ENCODE measurements around the gene PCSK5.

Gene PCSK5

GRCh38 chr9:76137931-76138330 is 247.5 kb downstream of the PCSK5 start:
- DNase-seq (ENCODE audit: low read depth in 2 of 2) = no peak

- DNase-seq (ENCODE audit: low read depth in 2 of 2) = no peak
These were observed 247.9 kb downstream of the PCSK5 start for GRCh38 chr9:76138360-76138759.

GRCh38 chr9:76143834-76144233 is 253.4 kb downstream of the PCSK5 start:
- DNase-seq (ENCODE audit: low read depth in 2 of 2) = no peak

GRCh38 chr9:76150013-76150412 is 259.5 kb downstream of the PCSK5 start:
- no peak for DNase-seq (ENCODE audit: low read depth in 2 of 2)

GRCh38 chr9:76151267-76151666 is 260.8 kb downstream of the PCSK5 start:
- no peak for DNase-seq (ENCODE audit: low read depth in 2 of 2)

GRCh38 chr9:76153339-76153738 is 262.9 kb downstream of the PCSK5 start:
- no peak for DNase-seq (ENCODE audit: low read depth in 2 of 2)

- no peak for DNase-seq (ENCODE audit: low read depth in 2 of 2)
These were observed 263.6 kb downstream of the PCSK5 start for GRCh38 chr9:76153902-76154629.

- no peak for DNase-seq (ENCODE audit: low read depth in 2 of 2)
These were observed 264.9 kb downstream of the PCSK5 start for GRCh38 chr9:76155361-76155760.

GRCh38 chr9:76158713-76159112 is 268.2 kb downstream of the PCSK5 start:
- DNase-seq (ENCODE audit: low read depth in 2 of 2) = no peak

- DNase-seq (ENCODE audit: low read depth in 2 of 2) = no peak
These were observed 268.9 kb downstream of the PCSK5 start for GRCh38 chr9:76159293-76159926.

GRCh38 chr9:76161106-76161505 is 270.6 kb downstream of the PCSK5 start:
- no peak for DNase-seq (ENCODE audit: low read depth in 2 of 2)

- no peak for DNase-seq (ENCODE audit: low read depth in 2 of 2)
These were observed 271.1 kb downstream of the PCSK5 start for GRCh38 chr9:76161541-76161940.

GRCh38 chr9:76162086-76162730 is 271.7 kb downstream of the PCSK5 start:
- DNase-seq (ENCODE audit: low read depth in 2 of 2) = no peak

GRCh38 chr9:76162751-76163500 is 272.5 kb downstream of the PCSK5 start:
- no peak for DNase-seq (ENCODE audit: low read depth in 2 of 2)

- DNase-seq (ENCODE audit: low read depth in 2 of 2) = no peak
These were observed 276.1 kb downstream of the PCSK5 start for GRCh38 chr9:76166526-76166925.

- DNase-seq (ENCODE audit: low read depth in 2 of 2) = no peak
These were observed 285.7 kb downstream of the PCSK5 start for GRCh38 chr9:76176171-76176570.

GRCh38 chr9:76177931-76178330 is 287.5 kb downstream of the PCSK5 start:
- no peak for DNase-seq (ENCODE audit: low read depth in 2 of 2)

- DNase-seq (ENCODE audit: low read depth in 2 of 2) = no peak
These were observed 290.1 kb downstream of the PCSK5 start for GRCh38 chr9:76180541-76180940.

GRCh38 chr9:76181020-76181641 is 290.7 kb downstream of the PCSK5 start:
- no peak for DNase-seq (ENCODE audit: low read depth in 2 of 2)

- DNase-seq (ENCODE audit: low read depth in 2 of 2) = no peak
These were observed 291.3 kb downstream of the PCSK5 start for GRCh38 chr9:76181781-76182180.

- DNase-seq (ENCODE audit: low read depth in 2 of 2) = no peak
These were observed 295.0 kb downstream of the PCSK5 start for GRCh38 chr9:76185432-76185831.

GRCh38 chr9:76188286-76188685 is 297.8 kb downstream of the PCSK5 start:
- no peak for DNase-seq (ENCODE audit: low read depth in 2 of 2)
